Measurements from ENCODE around the gene ALKBH5. TPM values are rescaled to one million over a fixed set of nuclear protein-coding genes. Genes with fewer than 3 reads are reported as not detected.

The ALKBH5 gene
- total and polyA plus RNA-seq, 2 of the 8 experiments (the other 6 are each of a cell fraction or from before 2014, with no cell fraction given) = 63.7 to 86.4 TPM

- TF ChIP-seq SUZ12 (IDR thresholded peaks at IDR 0.05; ENCODE audit: low read length) = no peak
- peak; percentile 21; the same call in 1 of the 2 replicates for TF ChIP-seq USF2 (IDR thresholded peaks at IDR 0.05; ENCODE audit: low read length)
- TF ChIP-seq POLR2AphosphoS5 (IDR thresholded peaks at IDR 0.05; ENCODE audit: low read depth, low read length) = 0 out of 2 replicates have a peak, but pooled peaks have one; percentile 21
- TF ChIP-seq CBX5 (IDR thresholded peaks at IDR 0.05; ENCODE audit: low read depth, low read length) = no peak
- no peak for TF ChIP-seq E2F6 (IDR thresholded peaks at IDR 0.05)
- peak; percentile 45; the same call in 1 of the 2 replicates for TF ChIP-seq TAF1 (IDR thresholded peaks at IDR 0.05; ENCODE audit: low read depth, low read length)
- peak; percentile 81 for TF ChIP-seq SP4 (IDR thresholded peaks at IDR 0.05; ENCODE audit: low read length)
- TF ChIP-seq EP300 (IDR thresholded peaks at IDR 0.05; ENCODE audit: borderline replicate concordance in 1 of 2, low read depth in 2 of 2, low read length in 2 of 2) = no peak
- no peak for TF ChIP-seq KDM5A (IDR thresholded peaks at IDR 0.05; ENCODE audit: low read length)
- TF ChIP-seq KDM1A (IDR thresholded peaks at IDR 0.05; ENCODE audit: borderline replicate concordance, low read length) = no peak
- TF ChIP-seq HDAC6 (IDR thresholded peaks at IDR 0.05; ENCODE audit: low read depth, low read length) = no peak
- TF ChIP-seq CEBPB (IDR thresholded peaks at IDR 0.05; ENCODE audit: low read depth, low read length) = no peak
- no peak for TF ChIP-seq CTBP2 (IDR thresholded peaks at IDR 0.05; ENCODE audit: borderline replicate concordance, insufficient read depth, insufficient read length, low read length)
- no peak for TF ChIP-seq RXRA (IDR thresholded peaks at IDR 0.05; ENCODE audit: insufficient read depth, low read depth, low read length)
- no peak for TF ChIP-seq POU5F1 (IDR thresholded peaks at IDR 0.05; ENCODE audit: low read depth, low read length)
- no peak for TF ChIP-seq SP2 (IDR thresholded peaks at IDR 0.05; ENCODE audit: low read length)
- TF ChIP-seq SAP30 (IDR thresholded peaks at IDR 0.05; ENCODE audit: insufficient read depth, insufficient replicate concordance, low read length) = no peak
- TF ChIP-seq POLR2A (IDR thresholded peaks at IDR 0.05; ENCODE audit: control extremely low read depth in 1 of 2, low read depth in 2 of 2, low read length in 2 of 2) = no peak
- TF ChIP-seq TCF12 (IDR thresholded peaks at IDR 0.05; ENCODE audit: low read depth, low read length) = no peak
- no peak for TF ChIP-seq TEAD4 (IDR thresholded peaks at IDR 0.05; ENCODE audit: low read depth, low read length)
- TF ChIP-seq KDM4A (IDR thresholded peaks at IDR 0.05; ENCODE audit: low read depth, low read length, severe bottlenecking) = peak; percentile 53
- TF ChIP-seq RNF2 (IDR thresholded peaks at IDR 0.05; ENCODE audit: borderline replicate concordance, low read depth, low read length, missing control alignments, poor library complexity, severe bottlenecking) = no peak
- no peak for TF ChIP-seq TAF7 (optimal IDR thresholded peaks at IDR 0.05; ENCODE audit: borderline replicate concordance, low read depth, low read length)
Measured at GRCh38 chr17:18158022-18158600, 25.5 kb upstream of the ALKBH5 start (continued).
